NCI-H128 (cell line): ENCODE measurements around the gene DTNB.

Experiments
- DNase-seq: peaks from one replicate; lab custom pipeline; 2025; ENCODE audit not compliant: unreplicated experiment; lab: John Stamatoyannopoulos, UW

The DTNB gene

DNA sequence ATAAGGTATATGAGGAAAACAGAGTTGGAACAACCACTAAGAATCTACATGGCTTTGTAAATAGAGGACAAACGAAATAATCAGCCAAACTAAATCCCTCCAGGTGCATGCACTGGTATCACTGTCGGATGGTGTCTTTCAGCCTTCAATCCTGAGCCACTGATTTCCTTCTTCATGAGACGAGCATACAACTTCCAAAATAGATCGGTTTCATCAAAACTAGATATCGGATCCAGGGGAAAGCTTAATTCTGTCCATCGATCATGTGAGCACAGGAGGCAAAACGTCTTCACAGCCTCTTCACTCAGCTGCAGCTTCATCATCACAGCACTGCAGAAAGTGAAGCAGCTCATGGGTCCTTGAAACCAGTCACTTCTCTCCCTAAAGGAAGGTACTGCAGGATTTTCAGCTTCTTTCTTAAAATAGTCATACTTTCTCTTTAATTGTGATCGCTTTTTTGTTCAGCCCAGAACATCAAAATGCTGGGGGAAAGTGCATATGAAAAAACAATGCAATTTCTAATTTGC, 80.5 kb downstream of the DTNB start:
- no peak for DNase-seq

- DNase-seq = no peak
Measured at GRCh38 chr2:25590921-25591505, 82.4 kb downstream of the DTNB start.

GRCh38 chr2:25589676-25590205, 83.6 kb downstream of the DTNB start:
- DNase-seq = no peak

- no peak for DNase-seq
Measured at GRCh38 chr2:25588576-25588975, 84.8 kb downstream of the DTNB start.

- no peak for DNase-seq
Measured at GRCh38 chr2:25587361-25587760, 86.0 kb downstream of the DTNB start.

GRCh38 chr2:25586726-25587144, 86.6 kb downstream of the DTNB start:
- no peak for DNase-seq

DNA sequence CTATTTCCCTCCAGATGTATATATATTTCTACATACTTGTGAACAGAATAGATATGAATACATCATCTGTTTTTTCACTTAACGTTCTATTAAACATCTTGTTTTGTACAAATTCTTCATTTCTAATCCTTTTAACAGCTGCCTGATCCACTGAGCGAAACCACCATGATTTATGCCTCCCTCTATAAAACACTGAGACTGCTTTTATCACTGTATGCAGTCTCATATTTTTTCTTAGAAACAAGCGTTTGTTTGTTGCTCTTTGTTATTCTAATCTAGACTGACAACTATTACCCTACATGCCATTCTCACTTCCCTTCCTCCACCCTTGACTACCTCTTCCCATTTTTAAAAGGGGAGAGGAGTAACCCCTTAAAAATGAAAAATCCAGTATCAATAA, 88.2 kb downstream of the DTNB start:
- DNase-seq = no peak

DNA sequence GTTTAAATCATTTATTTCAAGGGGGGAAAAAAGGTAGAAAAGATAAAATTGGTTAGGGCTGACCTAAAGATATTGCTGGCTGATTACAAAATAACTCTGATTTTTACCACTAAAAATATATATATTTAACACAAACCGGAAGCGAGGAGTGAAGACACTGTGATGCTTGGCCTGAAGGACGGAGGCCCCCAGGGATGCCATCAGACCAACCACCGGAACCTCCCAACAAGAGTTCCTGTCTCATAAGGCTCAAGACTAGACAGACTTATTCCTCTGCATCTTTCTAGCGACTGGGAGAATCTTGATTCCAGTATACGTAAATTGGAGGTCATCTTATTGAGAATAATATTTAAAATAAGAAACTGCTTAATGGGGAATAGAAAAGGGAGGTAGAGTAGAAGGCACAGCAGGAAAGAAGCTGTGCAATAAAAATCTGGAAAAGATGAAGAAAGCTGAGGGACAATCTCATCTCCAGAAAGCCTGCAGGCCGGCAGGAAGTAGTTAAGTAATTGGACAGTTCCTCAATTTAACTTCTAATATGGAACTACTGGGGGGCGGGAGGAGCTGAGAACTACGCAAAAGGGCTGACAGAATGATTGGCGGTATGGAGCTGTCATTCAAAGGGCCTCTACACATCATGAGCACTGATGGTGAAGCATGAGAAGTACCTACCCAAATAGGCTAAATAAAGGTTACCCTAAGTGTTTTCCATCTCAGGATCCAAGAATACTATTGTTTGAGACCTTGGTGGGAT, 91.1 kb downstream of the DTNB start:
- no peak for DNase-seq

DNA sequence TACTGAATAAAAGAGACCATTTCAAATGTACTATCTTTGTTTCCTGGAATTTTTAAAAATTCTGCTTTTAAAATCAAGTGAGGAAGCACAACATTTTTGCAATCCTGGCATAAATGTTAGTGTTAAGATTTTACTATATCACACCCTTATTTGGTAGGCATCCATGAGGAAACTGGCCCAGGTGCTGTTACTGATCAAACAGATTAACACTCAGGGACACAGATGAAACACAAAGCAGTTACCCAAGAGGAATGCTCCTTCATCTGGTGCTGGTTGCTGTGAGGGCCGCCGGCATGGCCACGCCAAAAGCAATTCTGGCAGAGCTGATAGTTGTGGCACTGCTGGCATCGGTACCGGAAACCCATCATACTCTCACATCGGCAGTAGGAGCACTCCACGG, 96.8 kb downstream of the DTNB start:
- no peak for DNase-seq

GRCh38 chr2:25572638-25573037, 100.7 kb downstream of the DTNB start:
- DNase-seq = no peak

DNA sequence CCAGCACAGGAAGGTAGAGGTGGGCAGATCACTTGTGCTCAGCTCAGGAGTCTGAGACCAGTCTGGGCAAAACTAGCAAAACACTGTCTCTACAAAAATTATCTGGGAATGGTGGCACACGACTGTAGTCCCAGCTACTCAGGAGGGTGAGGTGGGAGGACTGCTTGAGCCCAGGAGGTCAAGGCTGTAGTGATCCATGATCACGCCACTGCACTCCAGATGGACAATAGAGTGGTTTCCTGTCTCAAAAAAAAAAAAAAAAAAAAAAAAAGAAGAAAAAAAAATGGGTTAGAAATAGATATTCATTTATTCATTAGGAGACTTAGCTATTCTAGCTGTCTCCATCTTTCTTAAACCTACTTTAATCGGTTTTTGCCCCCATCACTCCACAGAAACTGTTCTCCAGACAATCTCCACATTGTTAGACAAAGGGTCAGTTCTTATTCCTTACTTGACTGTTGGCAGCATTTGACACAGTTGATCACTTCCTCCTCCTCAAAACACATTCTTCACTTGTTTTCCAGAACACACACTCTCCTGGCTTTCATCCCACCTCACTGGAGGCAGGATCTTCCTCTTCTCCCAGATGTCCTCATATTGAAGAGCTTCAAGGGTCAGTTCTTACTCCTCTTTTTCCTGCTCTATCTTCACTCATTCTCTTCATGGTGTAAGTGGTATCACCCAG, 103.1 kb downstream of the DTNB start:
- no peak for DNase-seq

- no peak for DNase-seq
Measured at GRCh38 chr2:25567406-25567805, 106.0 kb downstream of the DTNB start.

DNA sequence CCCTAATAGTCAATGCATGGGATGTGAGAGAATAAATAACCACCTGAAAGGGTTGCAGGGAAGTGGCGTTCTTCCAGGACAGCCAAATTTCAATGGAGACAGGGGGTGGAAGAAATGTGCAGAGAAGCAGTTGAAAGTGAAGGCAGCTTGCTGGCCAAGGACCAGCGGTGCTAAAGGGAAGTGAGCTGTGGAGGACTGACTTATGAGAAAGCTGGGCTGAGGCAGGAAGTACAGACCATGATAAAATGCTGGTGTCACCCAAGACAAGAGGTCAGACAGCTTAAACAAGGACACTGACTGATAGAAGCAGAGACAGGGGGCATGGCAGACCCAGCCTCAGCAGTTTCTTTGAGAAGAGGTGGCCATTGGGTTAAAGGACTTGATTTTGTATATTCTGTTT, 106.7 kb downstream of the DTNB start:
- no peak for DNase-seq

- DNase-seq = no peak
Measured at GRCh38 chr2:25566094-25566493, 107.3 kb downstream of the DTNB start.

GRCh38 chr2:25561136-25561850, 112.1 kb downstream of the DTNB start:
- DNase-seq = no peak

- DNase-seq = no peak
Measured at GRCh38 chr2:25559148-25559547, 114.2 kb downstream of the DTNB start.

DNA sequence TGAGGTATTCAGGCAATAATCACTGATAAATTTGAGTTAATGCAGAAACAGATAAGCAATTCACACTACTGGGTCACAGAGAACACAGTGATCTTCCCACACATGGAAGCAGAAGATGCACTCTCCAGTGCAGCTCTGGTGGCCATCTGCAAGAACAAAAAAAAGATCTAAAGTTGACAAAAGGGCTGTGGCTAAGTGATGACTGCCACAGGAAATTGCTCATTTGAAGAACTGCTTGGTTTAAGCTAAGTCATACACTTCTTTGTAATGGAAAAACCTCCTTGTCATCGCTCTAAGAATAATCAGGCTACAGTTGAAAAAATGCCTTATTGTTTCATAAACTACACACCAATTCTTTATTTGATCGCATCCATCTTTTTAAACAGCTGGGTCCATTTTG, 115.1 kb downstream of the DTNB start:
- DNase-seq = no peak

- no peak for DNase-seq
Measured at GRCh38 chr2:25557179-25558036, 116.0 kb downstream of the DTNB start.

- no peak for DNase-seq
Measured at GRCh38 chr2:25552318-25552717, 121.1 kb downstream of the DTNB start.

DNA sequence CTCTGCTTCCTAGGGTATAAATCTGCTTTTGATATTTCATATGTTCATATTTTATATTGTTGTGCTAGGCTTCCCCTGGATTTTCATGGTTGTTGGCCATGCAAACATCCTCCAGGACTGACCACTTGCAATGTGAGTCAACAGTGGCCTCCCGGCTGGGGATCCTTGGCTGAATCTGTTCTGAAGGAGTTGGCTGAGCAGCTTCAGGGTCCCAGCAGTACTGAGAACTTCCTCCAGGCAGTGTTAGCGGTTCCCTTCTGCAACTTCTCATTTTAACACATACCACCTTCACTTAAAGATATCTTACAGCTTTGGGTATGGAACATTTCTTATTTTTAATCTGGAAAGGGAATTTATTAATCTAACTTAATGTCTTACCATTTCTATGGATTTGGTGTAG, 122.1 kb downstream of the DTNB start:
- no peak for DNase-seq
